ENCODE results near the gene SPATA6L.

DNA sequence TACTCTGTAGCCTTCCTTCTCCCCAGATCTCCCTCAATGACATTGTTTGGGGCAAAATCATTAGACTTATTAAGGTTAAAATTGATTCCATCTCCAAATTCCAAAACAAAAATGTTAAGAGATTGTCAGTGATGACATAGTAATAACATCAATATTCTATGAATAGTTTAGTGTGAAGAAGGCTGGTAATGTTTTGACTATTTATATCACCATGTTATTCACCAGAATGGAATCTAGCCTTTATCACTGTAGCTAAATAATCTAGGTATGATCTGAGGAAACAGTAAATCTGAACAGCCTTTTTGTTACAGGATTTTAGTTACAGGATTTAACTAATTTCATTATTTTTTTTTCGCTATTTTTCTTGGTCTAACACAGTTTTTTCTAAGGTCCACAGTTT lies 5.1 kb downstream of the SPATA6L start:
- TF ChIP-seq CTCF (IDR thresholded peaks at IDR 0.05) (no peak), RAD21 (IDR thresholded peaks at IDR 0.05; ENCODE audit: low read length) (no peak), POLR2AphosphoS5 (IDR thresholded peaks at IDR 0.05; ENCODE audit: low read depth, low read length) (no peak), MEF2A (IDR thresholded peaks at IDR 0.05; ENCODE audit: borderline replicate concordance, low read depth) (0 out of 2 replicates have a peak, but pooled peaks have one; percentile 15), EZH2phosphoT487 (IDR thresholded peaks at IDR 0.05; ENCODE audit: borderline replicate concordance, low read depth) (no peak), MAX (IDR thresholded peaks at IDR 0.05; ENCODE audit: low read depth) (no peak), RFX5 (IDR thresholded peaks at IDR 0.05; ENCODE audit: low read length) (no peak), TAF1 (IDR thresholded peaks at IDR 0.05; ENCODE audit: borderline replicate concordance, low read depth, low read length) (no peak), JUND (IDR thresholded peaks at IDR 0.05) (peak; percentile 38; the same call in 1 of the 2 replicates), YY1 (IDR thresholded peaks at IDR 0.05; ENCODE audit: low read depth) (no peak)
- TF ChIP-seq, protein P1, sequence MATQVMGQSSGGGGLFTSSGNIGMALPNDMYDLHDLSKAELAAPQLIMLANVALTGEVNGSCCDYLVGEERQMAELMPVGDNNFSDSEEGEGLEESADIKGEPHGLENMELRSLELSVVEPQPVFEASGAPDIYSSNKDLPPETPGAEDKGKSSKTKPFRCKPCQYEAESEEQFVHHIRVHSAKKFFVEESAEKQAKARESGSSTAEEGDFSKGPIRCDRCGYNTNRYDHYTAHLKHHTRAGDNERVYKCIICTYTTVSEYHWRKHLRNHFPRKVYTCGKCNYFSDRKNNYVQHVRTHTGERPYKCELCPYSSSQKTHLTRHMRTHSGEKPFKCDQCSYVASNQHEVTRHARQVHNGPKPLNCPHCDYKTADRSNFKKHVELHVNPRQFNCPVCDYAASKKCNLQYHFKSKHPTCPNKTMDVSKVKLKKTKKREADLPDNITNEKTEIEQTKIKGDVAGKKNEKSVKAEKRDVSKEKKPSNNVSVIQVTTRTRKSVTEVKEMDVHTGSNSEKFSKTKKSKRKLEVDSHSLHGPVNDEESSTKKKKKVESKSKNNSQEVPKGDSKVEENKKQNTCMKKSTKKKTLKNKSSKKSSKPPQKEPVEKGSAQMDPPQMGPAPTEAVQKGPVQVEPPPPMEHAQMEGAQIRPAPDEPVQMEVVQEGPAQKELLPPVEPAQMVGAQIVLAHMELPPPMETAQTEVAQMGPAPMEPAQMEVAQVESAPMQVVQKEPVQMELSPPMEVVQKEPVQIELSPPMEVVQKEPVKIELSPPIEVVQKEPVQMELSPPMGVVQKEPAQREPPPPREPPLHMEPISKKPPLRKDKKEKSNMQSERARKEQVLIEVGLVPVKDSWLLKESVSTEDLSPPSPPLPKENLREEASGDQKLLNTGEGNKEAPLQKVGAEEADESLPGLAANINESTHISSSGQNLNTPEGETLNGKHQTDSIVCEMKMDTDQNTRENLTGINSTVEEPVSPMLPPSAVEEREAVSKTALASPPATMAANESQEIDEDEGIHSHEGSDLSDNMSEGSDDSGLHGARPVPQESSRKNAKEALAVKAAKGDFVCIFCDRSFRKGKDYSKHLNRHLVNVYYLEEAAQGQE (IDR thresholded peaks at IDR 0.05; ENCODE audit: low read depth, low read length): no peak

Data from SK-N-SH (cell line).